ENCODE results near the gene CLEC9A.

DNA sequence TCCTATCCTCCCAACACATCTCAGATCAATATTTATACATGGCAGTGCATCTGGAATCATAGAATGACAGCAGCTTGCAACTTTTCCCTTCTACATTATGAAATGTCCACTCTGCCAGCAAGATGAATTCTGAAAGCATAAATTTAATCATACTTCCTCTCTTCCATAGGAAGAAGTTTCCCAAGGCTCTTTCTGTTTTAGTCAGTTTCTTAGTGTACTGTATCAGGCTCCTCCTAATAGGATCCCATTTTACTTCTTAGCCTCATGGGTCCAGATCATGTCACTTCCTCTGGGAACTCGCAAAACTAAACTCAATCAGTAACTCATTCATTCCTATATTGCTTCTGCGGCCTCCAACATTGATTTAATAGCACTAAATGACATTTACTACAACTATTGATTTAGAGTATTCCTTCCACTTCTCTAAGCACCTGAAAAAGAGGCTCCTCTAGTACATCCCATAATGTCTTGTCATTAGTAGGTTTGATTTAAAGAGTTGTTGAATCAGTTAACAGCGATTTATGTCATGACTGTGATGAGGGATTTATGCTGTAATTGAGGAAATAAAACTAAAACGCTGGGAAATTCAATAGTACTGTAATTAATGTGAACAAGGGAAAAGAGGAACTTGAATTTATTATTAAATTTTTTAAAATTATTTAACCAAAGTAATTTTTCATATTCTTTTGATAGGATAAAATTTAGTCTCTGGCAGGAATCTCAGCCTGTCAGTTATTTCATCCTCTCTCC is 64.3 kb downstream of the CLEC9A start:
- TF ChIP-seq CTCF (conservative IDR thresholded peaks at IDR 0.05; ENCODE audit: low read depth, low read length) (no peak), EZH2 (IDR thresholded peaks at IDR 0.05; ENCODE audit: low read length, unreplicated experiment) (no peak)
